H1 (cell line): ENCODE data around the gene MUC7. TPM values are rescaled to one million over a fixed set of nuclear protein-coding genes. Genes with fewer than 3 reads are reported as not detected.

Source experiments
- ASH2L ChIP-seq: fragments of 200-600, 300-600 bp; sonication (generic); IDR thresholded peaks from one replicate; pipeline ENCODE4 v1.7.1; 2017; ENCODE audit warnings: low read length
- BCL11A ChIP-seq, 2 experiments: IDR thresholded peaks; one replicate each; pipeline ENCODE4 v1.6.1; 2011; ENCODE audit warnings: low read depth in 2 of 2, low read length in 2 of 2, mild to moderate bottlenecking in 2 of 2
- KDM4A ChIP-seq: IDR thresholded peaks from one replicate; pipeline ENCODE4 v1.7.1; 2012; ENCODE audit warnings: low read depth, mild to moderate bottlenecking, moderate library complexity, low read length, inconsistent platforms; ENCODE audit not compliant: severe bottlenecking
- RFX5 ChIP-seq: IDR thresholded peaks from 2 replicates; pipeline ENCODE4 v1.6.1; 2011; ENCODE audit warnings: low read depth, low read length, improper control_type of control experiment, borderline replicate concordance
- SP1 ChIP-seq: IDR thresholded peaks from 2 replicates; pipeline ENCODE4 v1.6.1; 2011; ENCODE audit warnings: low read depth, low read length
- SUZ12 ChIP-seq: fragments of 200-600 bp; sonication (generic); IDR thresholded peaks from 2 replicates; pipeline ENCODE4 v1.6.1; 2012; ENCODE audit warnings: mild to moderate bottlenecking, inconsistent platforms, low read length, moderate library complexity, mixed read lengths
- polyA plus RNA-seq, 7 experiments: library from polyadenylated mRNA; depleted of rRNA in 3 of 7; stranded (reverse) in 5 of 7; unstranded in 2 of 7; fragments of >200 nt in 5 of 7; fragments of 200-250 nt in 2 of 7; gene quantifications; 1 replicate in 5 of 7; 2 replicates in 1 of 7; 4 replicates in 1 of 7; pipeline versions ENCODE4 v1.2.1 to v1.2.3, GENCODE V29; 2011 to 2013; ENCODE audit warnings: missing spikeins in 2 of 7, mixed read lengths in 2 of 7
- total RNA-seq: library from RNA; stranded (reverse); fragmentation: NEBNext Ultra II Directional; extraction: Animal tissue kit (Norgen Biotek cat#: 25700); gene quantifications from 2 replicates; pipeline ENCODE4 v1.2.1, GENCODE V29; 2021
- TF ChIP-seq, protein P1 (sequence below): fragments of 300-600 bp; sonication (generic); IDR thresholded peaks from 2 replicates; pipeline ENCODE4 v1.7.1; 2012; ENCODE audit warnings: low read length, moderate library complexity, mild to moderate bottlenecking, inconsistent platforms; ENCODE audit not compliant: insufficient replicate concordance
- TF ChIP-seq, protein P2 (sequence below): IDR thresholded peaks from 2 replicates; pipeline ENCODE4 v1.6.1; 2012; ENCODE audit warnings: inconsistent platforms
- TF ChIP-seq, protein P3 (sequence below): IDR thresholded peaks from 2 replicates; pipeline ENCODE4 v1.6.1; 2012; ENCODE audit warnings: low read length, inconsistent platforms

Gene MUC7
- total and polyA plus RNA-seq, 2 of the 8 experiments (the other 6 are each of a cell fraction or from before 2014, with no cell fraction given), result not detected

DNA sequence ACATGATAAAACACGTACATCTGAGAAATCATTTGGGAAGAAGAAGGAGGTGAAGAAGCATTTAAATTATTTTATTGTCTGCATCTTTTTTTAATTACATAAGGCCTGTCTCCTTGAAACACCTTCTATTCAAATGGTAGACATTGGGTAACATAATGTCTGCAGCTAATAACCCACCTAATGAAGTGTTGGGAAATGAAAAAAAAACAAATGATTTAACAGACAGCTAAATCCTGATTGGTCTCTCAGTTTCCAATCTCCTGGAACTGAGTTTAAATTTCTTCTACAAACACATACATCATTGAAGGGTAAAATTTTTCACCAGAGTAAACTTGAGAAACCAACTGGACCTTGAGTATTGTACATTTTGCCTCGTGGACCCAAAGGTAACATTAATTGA, 46.3 kb downstream of the MUC7 start, which contains the start of gene AMTN (continued):
- TF ChIP-seq, protein P1, sequence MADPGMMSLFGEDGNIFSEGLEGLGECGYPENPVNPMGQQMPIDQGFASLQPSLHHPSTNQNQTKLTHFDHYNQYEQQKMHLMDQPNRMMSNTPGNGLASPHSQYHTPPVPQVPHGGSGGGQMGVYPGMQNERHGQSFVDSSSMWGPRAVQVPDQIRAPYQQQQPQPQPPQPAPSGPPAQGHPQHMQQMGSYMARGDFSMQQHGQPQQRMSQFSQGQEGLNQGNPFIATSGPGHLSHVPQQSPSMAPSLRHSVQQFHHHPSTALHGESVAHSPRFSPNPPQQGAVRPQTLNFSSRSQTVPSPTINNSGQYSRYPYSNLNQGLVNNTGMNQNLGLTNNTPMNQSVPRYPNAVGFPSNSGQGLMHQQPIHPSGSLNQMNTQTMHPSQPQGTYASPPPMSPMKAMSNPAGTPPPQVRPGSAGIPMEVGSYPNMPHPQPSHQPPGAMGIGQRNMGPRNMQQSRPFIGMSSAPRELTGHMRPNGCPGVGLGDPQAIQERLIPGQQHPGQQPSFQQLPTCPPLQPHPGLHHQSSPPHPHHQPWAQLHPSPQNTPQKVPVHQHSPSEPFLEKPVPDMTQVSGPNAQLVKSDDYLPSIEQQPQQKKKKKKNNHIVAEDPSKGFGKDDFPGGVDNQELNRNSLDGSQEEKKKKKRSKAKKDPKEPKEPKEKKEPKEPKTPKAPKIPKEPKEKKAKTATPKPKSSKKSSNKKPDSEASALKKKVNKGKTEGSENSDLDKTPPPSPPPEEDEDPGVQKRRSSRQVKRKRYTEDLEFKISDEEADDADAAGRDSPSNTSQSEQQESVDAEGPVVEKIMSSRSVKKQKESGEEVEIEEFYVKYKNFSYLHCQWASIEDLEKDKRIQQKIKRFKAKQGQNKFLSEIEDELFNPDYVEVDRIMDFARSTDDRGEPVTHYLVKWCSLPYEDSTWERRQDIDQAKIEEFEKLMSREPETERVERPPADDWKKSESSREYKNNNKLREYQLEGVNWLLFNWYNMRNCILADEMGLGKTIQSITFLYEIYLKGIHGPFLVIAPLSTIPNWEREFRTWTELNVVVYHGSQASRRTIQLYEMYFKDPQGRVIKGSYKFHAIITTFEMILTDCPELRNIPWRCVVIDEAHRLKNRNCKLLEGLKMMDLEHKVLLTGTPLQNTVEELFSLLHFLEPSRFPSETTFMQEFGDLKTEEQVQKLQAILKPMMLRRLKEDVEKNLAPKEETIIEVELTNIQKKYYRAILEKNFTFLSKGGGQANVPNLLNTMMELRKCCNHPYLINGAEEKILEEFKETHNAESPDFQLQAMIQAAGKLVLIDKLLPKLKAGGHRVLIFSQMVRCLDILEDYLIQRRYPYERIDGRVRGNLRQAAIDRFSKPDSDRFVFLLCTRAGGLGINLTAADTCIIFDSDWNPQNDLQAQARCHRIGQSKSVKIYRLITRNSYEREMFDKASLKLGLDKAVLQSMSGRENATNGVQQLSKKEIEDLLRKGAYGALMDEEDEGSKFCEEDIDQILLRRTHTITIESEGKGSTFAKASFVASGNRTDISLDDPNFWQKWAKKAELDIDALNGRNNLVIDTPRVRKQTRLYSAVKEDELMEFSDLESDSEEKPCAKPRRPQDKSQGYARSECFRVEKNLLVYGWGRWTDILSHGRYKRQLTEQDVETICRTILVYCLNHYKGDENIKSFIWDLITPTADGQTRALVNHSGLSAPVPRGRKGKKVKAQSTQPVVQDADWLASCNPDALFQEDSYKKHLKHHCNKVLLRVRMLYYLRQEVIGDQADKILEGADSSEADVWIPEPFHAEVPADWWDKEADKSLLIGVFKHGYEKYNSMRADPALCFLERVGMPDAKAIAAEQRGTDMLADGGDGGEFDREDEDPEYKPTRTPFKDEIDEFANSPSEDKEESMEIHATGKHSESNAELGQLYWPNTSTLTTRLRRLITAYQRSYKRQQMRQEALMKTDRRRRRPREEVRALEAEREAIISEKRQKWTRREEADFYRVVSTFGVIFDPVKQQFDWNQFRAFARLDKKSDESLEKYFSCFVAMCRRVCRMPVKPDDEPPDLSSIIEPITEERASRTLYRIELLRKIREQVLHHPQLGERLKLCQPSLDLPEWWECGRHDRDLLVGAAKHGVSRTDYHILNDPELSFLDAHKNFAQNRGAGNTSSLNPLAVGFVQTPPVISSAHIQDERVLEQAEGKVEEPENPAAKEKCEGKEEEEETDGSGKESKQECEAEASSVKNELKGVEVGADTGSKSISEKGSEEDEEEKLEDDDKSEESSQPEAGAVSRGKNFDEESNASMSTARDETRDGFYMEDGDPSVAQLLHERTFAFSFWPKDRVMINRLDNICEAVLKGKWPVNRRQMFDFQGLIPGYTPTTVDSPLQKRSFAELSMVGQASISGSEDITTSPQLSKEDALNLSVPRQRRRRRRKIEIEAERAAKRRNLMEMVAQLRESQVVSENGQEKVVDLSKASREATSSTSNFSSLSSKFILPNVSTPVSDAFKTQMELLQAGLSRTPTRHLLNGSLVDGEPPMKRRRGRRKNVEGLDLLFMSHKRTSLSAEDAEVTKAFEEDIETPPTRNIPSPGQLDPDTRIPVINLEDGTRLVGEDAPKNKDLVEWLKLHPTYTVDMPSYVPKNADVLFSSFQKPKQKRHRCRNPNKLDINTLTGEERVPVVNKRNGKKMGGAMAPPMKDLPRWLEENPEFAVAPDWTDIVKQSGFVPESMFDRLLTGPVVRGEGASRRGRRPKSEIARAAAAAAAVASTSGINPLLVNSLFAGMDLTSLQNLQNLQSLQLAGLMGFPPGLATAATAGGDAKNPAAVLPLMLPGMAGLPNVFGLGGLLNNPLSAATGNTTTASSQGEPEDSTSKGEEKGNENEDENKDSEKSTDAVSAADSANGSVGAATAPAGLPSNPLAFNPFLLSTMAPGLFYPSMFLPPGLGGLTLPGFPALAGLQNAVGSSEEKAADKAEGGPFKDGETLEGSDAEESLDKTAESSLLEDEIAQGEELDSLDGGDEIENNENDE, result no peak
- TF ChIP-seq RFX5 (no peak), BCL11A (IDR thresholded peaks at IDR 0.05; ENCODE audit: low read depth in 2 of 2, low read length in 2 of 2) (no peak), KDM4A (no peak), SUZ12 (no peak), SP1 (no peak), ASH2L (no peak)
- TF ChIP-seq, protein P2, sequence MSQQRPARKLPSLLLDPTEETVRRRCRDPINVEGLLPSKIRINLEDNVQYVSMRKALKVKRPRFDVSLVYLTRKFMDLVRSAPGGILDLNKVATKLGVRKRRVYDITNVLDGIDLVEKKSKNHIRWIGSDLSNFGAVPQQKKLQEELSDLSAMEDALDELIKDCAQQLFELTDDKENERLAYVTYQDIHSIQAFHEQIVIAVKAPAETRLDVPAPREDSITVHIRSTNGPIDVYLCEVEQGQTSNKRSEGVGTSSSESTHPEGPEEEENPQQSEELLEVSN, result no peak
- TF ChIP-seq, protein P3, sequence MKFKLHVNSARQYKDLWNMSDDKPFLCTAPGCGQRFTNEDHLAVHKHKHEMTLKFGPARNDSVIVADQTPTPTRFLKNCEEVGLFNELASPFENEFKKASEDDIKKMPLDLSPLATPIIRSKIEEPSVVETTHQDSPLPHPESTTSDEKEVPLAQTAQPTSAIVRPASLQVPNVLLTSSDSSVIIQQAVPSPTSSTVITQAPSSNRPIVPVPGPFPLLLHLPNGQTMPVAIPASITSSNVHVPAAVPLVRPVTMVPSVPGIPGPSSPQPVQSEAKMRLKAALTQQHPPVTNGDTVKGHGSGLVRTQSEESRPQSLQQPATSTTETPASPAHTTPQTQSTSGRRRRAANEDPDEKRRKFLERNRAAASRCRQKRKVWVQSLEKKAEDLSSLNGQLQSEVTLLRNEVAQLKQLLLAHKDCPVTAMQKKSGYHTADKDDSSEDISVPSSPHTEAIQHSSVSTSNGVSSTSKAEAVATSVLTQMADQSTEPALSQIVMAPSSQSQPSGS, result no peak
